Endothelial cell of umbilical vein (primary cell): ENCODE results near the gene MEF2D. TPM values are rescaled to one million over a fixed set of nuclear protein-coding genes. Genes with fewer than 3 reads are reported as not detected.

ENCODE experiments used
- BruUV-seq: library from RNA; stranded (reverse); fragments of 400-500 nt; replicated peaks from 2 replicates; lab custom pipeline; 2021; lab: Mats Ljungman, UMichigan
- CTCF ChIA-PET: fragments of 300-600, 350-600 bp; sonication (Branson Sonifier 250); formaldehyde crosslinking; loops from one replicate; lab custom pipeline; 2021; ENCODE audit warnings: antibody characterized with exemption, inconsistent platforms; lab: Charles Lee
- POLR2A ChIA-PET: fragments of 300-600, 350-600 bp; sonication (Branson Sonifier 250); formaldehyde crosslinking; loops from one replicate; lab custom pipeline; 2021; ENCODE audit warnings: antibody characterized with exemption, inconsistent platforms; lab: Charles Lee
- DNase-seq: peaks from one replicate; pipeline ENCODE4 v3.0.0-alpha.2; 2011; ENCODE audit warnings: low read depth, low spot score
- FAIRE-seq: peaks from 2 replicates; lab custom pipeline; 2011; peaks lifted over from hg19 to GRCh38; lab: Jason Lieb, UNC
- H2AFZ ChIP-seq: 2 replicates; pipeline ENCODE4 v1.6.0; 2012; ENCODE audit warnings: low read depth, low read length, control low read depth, inconsistent platforms
- H3K27ac ChIP-seq: 2 replicates; pipeline ENCODE4 v1.5.1; 2011; ENCODE audit warnings: low read depth, mild to moderate bottlenecking, control low read depth, low read length, moderate library complexity; ENCODE audit not compliant: insufficient read depth
- H3K27me3 ChIP-seq, 2 experiments: 2 replicates each; pipeline versions ENCODE4 v1.6.0 to v1.6.1; 2011; ENCODE audit warnings: low read length in 2 of 2, mixed read lengths in 1 of 2; ENCODE audit not compliant: control insufficient read depth in 2 of 2, insufficient read depth in 2 of 2
- H3K36me3 ChIP-seq, 2 experiments: 2 replicates in 1 of 2; 3 replicates in 1 of 2; pipeline ENCODE4 v1.5.1; 2011; ENCODE audit warnings: low read length in 2 of 2, mild to moderate bottlenecking in 1 of 2, moderate library complexity in 1 of 2; ENCODE audit not compliant: control insufficient read depth in 2 of 2, insufficient read depth in 2 of 2; ENCODE audit errors: extremely low read depth in 1 of 2
- H3K4me1 ChIP-seq: 3 replicates; pipeline ENCODE4 v1.5.1; 2011; ENCODE audit warnings: mild to moderate bottlenecking, low read length; ENCODE audit not compliant: control insufficient read depth, insufficient read depth; ENCODE audit errors: extremely low read depth
- H3K4me2 ChIP-seq: 2 replicates; pipeline ENCODE4 v1.6.1; 2011; ENCODE audit warnings: low read length, control low read depth, mixed read lengths; ENCODE audit not compliant: insufficient read depth
- H3K4me3 ChIP-seq, 3 experiments: fragments of 200-600 bp in 1 of 3; sonication (generic), shearing (Covaris generic) in 1 of 3; replicated peaks in 1 of 3; 2 replicates each; pipeline ENCODE4 v1.5.1; 2011 to 2016; ENCODE audit warnings: control low read depth in 3 of 3, low read length in 3 of 3, mild to moderate bottlenecking in 2 of 3, inconsistent platforms in 1 of 3, low read depth in 1 of 3, moderate library complexity in 1 of 3; ENCODE audit not compliant: insufficient read depth in 1 of 3
- H3K79me2 ChIP-seq: 2 replicates; pipeline ENCODE4 v1.6.0; 2012; ENCODE audit warnings: low read length, inconsistent platforms; ENCODE audit not compliant: control insufficient read depth, insufficient read depth
- H3K9ac ChIP-seq: replicated peaks from 2 replicates; pipeline ENCODE3; 2011; ENCODE audit warnings: low read length, control low read depth; ENCODE audit not compliant: insufficient read depth; ENCODE audit errors: extremely low read depth
- H3K9me1 ChIP-seq: replicated peaks from 3 replicates; pipeline ENCODE4 v1.6.0; 2011; ENCODE audit warnings: mild to moderate bottlenecking, low read length; ENCODE audit not compliant: control insufficient read depth, insufficient read depth; ENCODE audit errors: extremely low read depth
- H3K9me3 ChIP-seq: replicated peaks from 2 replicates; pipeline ENCODE4 v1.5.1; 2012; ENCODE audit warnings: low read length, inconsistent platforms; ENCODE audit not compliant: control insufficient read depth, insufficient read depth
- H4K20me1 ChIP-seq: replicated peaks from 2 replicates; pipeline ENCODE3; 2011; ENCODE audit warnings: mild to moderate bottlenecking, low read length; ENCODE audit not compliant: control insufficient read depth, insufficient read depth; ENCODE audit errors: extremely low read depth
- CTCF ChIP-seq, 2 donors: IDR thresholded peaks; 1 replicate in 1 of 2; 2 replicates in 1 of 2; pipeline ENCODE4 v1.5.1; 2011; ENCODE audit warnings: low read length in 2 of 2, mild to moderate bottlenecking in 2 of 2, moderate library complexity in 2 of 2, control low read depth in 1 of 2, inconsistent platforms in 1 of 2, low read depth in 1 of 2; ENCODE audit not compliant: insufficient read depth in 1 of 2; ENCODE audit errors: extremely low read depth in 1 of 2
- EZH2 ChIP-seq: IDR thresholded peaks from 2 replicates; pipeline ENCODE4 v1.6.1; 2012; ENCODE audit warnings: borderline replicate concordance, low read depth, mild to moderate bottlenecking, moderate library complexity, low read length, inconsistent platforms; ENCODE audit not compliant: severe bottlenecking
- FOS ChIP-seq: IDR thresholded peaks from 2 replicates; pipeline ENCODE4 v1.6.1; 2011; ENCODE audit warnings: mild to moderate bottlenecking, low read length, moderate library complexity, borderline replicate concordance; ENCODE audit not compliant: insufficient read depth
- GATA2 ChIP-seq: IDR thresholded peaks from 2 replicates; pipeline ENCODE4 v1.7.0; 2011; ENCODE audit warnings: low read depth, mild to moderate bottlenecking, moderate library complexity, mixed read lengths, low read length; ENCODE audit not compliant: insufficient read length, insufficient read depth
- JUN ChIP-seq: IDR thresholded peaks from 2 replicates; pipeline ENCODE4 v1.6.1; 2011; ENCODE audit warnings: borderline replicate concordance, low read depth; ENCODE audit not compliant: insufficient read length, insufficient read depth
- MAX ChIP-seq: IDR thresholded peaks from 2 replicates; pipeline ENCODE4 v1.6.1; 2011; ENCODE audit not compliant: insufficient read depth, insufficient read length
- MYC ChIP-seq: IDR thresholded peaks from one replicate; pipeline ENCODE4 v1.6.1; 2011; ENCODE audit warnings: mild to moderate bottlenecking, low read depth, low read length
- POLR2A ChIP-seq: IDR thresholded peaks from 2 replicates; pipeline ENCODE4 v1.6.1; 2012; ENCODE audit warnings: low read depth, mild to moderate bottlenecking, control low read depth, low read length
- POLR2AphosphoS5 ChIP-seq: IDR thresholded peaks from 2 replicates; pipeline ENCODE4 v1.6.1; 2012; ENCODE audit warnings: low read depth, mild to moderate bottlenecking, control low read depth, low read length, moderate library complexity; ENCODE audit not compliant: insufficient read depth
- dilution Hi-C: fragments of 300-500 bp; cut with MboI; formaldehyde crosslinking; loops from one replicate; pipeline ENCODE4 v1.15.0; 2019; ENCODE audit warnings: low sequenced_read_pairs; ENCODE audit not compliant: extremely low pct_ligation_motif_present
- intact Hi-C: fragments of 100-400 bp; cut with micrococcal nuclease; formaldehyde crosslinking; loops from one replicate; pipeline ENCODE4 v1.10.0; 2022
- polyA plus RNA-seq, 4 experiments: library from polyadenylated mRNA; depleted of rRNA in 3 of 4; stranded (reverse) in 3 of 4; unstranded in 1 of 4; fragments of >200 nt; gene quantifications; 2 replicates each; pipeline versions ENCODE4 v1.2.1 to v1.2.3, GENCODE V29; 2011 to 2012; ENCODE audit warnings: missing spikeins in 1 of 4
- total RNA-seq: library from RNA; stranded (reverse); gene quantifications from 2 replicates; pipeline ENCODE4 v1.2.3, GENCODE V29; 2021

The MEF2D gene
- total and polyA plus RNA-seq, 2 donors (not counting 3 experiments of a cell fraction or from before 2014, with no cell fraction given): 45.4 to 52.2 TPM

- no peak for TF ChIP-seq MAX
- TF ChIP-seq CTCF (IDR thresholded peaks at IDR 0.05; ENCODE audit: extremely low read depth in 1 of 2, insufficient read depth in 1 of 2, low read depth in 1 of 2, low read length in 2 of 2): no peak
- no peak for TF ChIP-seq FOS
- no peak for TF ChIP-seq JUN
- no peak for TF ChIP-seq POLR2AphosphoS5
- no peak for TF ChIP-seq GATA2
- no peak for TF ChIP-seq EZH2
- no peak for TF ChIP-seq POLR2A
- no peak for TF ChIP-seq MYC
- BruUV-seq: no TSS peak
- H3K9me1 ChIP-seq: no peaks in the 10 kb centered on the region
- H3K4me3 ChIP-seq: no peak overlapping the region
- no peak overlapping the region for H2AFZ ChIP-seq
- H3K27ac ChIP-seq: no peak overlapping the region
- FAIRE-seq: no peak
- no peaks in the 10 kb centered on the region for H4K20me1 ChIP-seq
- intact Hi-C loops (no loop called here), dilution Hi-C loops (no loop called here)
- H3K79me2 ChIP-seq: no peaks in the 10 kb centered on the region
- DNase-seq: no peak
- H3K36me3 ChIP-seq: peaks cover 0 to 10% of the 10 kb centered on the region in 2 experiments
- H3K9me3 ChIP-seq: no peaks in the 10 kb centered on the region
- POLR2A ChIA-PET: interaction anchor here (1.4 kb wide), 1 partner anchor 43 kb away, joined by 3 read pairs; no protein-coding TSS in a partner anchor
- CTCF ChIA-PET: interaction anchor here (1.0 to 2.7 kb wide), 5 partner anchors 15 to 148 kb away, joined by 3 to 19 read pairs (median 4); no protein-coding TSS in a partner anchor
- no peak overlapping the region for H3K4me2 ChIP-seq
- no peak overlapping the region for H3K9ac ChIP-seq
- peaks cover 11% of the 10 kb centered on the region for H3K4me1 ChIP-seq
- no peaks in the 10 kb centered on the region for H3K27me3 ChIP-seq
Observed at GRCh38 chr1:156460525-156460924, 40.0 kb downstream of the MEF2D start.
